GM10266 (cell line): ENCODE data around the gene TMEM45A.
"Not testable (repeated sequence)": the region's sequence is repeated elsewhere in the genome, so short reads cannot be mapped to it uniquely, and the experiment has no call there.

Source experiments
- DNase-seq: peaks from one replicate; pipeline ENCODE4 v3.0.0; 2012; ENCODE audit errors: extremely low spot score
- TF ChIP-seq, protein P1 (sequence below): IDR thresholded peaks from 2 replicates; pipeline ENCODE4 v1.5.1; 2012; ENCODE audit warnings: mild to moderate bottlenecking, low read depth; ENCODE audit not compliant: control insufficient read depth, insufficient read depth; ENCODE audit errors: missing control alignments

Gene TMEM45A

DNA sequence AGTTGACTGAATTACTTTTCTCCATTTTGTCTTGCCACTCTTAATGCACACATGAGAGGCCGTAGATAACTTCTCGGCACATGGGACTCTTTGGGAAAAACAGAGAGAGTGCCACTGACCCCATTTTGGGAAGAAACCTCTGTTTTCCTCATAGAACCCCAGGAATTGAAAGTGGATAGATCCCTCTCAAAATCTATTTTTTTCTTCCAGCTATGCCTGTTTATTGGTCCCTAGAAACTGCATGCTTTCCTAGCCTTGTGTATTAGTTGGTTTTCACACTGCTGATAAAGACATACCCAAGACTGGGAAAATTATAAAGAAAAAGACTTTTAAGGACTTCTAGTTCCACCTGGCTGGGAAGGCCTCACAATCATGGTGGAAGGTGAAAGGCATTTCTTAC is 23.7 kb upstream of the TMEM45A start:
- DNase-seq: no peak
- TF ChIP-seq, protein P1, sequence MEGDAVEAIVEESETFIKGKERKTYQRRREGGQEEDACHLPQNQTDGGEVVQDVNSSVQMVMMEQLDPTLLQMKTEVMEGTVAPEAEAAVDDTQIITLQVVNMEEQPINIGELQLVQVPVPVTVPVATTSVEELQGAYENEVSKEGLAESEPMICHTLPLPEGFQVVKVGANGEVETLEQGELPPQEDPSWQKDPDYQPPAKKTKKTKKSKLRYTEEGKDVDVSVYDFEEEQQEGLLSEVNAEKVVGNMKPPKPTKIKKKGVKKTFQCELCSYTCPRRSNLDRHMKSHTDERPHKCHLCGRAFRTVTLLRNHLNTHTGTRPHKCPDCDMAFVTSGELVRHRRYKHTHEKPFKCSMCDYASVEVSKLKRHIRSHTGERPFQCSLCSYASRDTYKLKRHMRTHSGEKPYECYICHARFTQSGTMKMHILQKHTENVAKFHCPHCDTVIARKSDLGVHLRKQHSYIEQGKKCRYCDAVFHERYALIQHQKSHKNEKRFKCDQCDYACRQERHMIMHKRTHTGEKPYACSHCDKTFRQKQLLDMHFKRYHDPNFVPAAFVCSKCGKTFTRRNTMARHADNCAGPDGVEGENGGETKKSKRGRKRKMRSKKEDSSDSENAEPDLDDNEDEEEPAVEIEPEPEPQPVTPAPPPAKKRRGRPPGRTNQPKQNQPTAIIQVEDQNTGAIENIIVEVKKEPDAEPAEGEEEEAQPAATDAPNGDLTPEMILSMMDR: no peak

GRCh38 chr3:100470951-100471350 is 21.5 kb upstream of the TMEM45A start:
- DNase-seq: no peak
- TF ChIP-seq, protein P1: no peak

DNA sequence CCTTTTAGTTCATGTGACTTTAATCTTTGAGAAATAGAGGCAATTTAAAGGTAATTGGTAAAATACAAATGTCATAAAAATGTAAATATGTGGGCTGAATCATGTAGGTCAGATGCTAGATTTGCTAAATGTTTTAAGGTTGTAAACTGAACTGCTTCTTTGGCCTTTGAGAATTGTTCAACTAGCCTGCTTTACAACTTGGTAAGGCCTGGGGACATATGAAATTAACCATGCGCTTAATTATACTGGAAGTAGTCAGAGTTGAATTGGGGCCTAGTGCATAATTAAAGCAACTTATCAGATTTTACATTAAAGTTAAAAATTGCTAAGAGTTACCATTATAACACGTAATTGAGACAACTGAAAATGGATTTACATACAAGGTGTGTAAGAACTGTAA is 21.0 kb upstream of the TMEM45A start:
- TF ChIP-seq, protein P1: no peak
- no peak for DNase-seq

DNA sequence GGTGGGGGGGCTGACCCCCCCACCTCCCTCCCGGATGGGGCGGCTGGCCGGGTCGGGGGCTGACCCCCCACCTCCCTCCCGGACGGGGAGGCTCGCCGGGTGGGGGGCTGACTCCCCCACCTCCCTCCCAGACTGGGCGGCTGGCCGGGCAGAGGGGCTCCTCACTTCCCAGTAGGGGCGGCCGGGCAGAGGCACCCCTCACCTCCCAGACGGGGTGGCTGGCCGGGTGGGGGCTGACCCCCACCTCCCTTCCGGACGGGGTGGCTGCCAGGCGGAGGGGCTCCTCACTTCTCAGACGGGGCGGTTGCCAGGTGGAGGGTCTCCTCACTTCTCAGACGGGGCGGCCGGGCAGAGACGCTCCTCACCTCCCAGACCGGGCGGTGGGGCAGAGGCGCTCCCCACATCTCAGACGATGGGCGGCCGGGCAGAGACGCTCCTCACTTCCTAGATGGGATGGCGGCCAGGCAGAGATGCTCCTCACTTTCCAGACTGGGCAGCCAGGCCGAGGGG is 14.5 kb upstream of the TMEM45A start:
- not testable (repeated sequence) for DNase-seq

GRCh38 chr3:100478521-100478920 is 13.9 kb upstream of the TMEM45A start:
- DNase-seq: not testable (repeated sequence)

DNA sequence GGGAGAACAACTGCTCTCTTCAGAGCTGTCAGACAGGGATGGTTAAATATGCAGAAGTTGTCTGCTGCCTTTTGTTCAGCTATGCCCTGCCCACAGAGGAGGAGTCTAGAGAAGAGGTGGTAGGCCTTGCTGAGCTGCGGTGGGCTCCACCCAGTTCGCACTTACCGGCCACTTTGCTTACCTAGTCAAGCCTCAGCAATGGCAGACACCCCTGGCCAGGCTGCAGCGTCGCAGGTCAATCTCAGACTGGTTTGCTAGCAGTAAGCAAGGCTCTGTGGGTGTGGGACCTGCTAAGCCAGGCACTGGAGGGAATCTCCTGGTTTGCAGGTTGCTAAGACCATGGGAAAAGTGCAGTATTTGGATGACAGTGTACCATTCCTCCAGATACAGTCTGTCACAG is 12.3 kb upstream of the TMEM45A start:
- TF ChIP-seq, protein P1: no peak
- no peak for DNase-seq

DNA sequence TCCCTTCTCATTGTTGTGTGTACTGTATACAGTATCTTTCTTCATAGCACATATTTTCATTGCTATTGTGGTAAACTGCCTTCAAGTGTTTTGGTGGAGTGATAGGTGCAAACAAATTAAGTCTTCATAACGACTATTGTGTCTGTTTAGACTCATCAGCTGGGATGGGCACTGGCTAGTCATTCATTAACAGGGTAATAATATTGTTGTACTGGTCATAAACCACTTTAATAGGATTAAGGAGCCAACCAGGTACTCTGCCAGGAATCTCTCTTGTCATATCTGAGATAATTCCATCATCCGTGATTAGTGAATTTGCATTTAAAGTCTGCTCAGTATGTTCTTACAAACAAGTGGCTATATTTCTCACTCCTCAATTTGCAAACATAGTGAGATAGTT is 10.2 kb upstream of the TMEM45A start:
- TF ChIP-seq, protein P1: no peak
- no peak for DNase-seq

- TF ChIP-seq, protein P1: no peak
- no peak for DNase-seq
Measured at GRCh38 chr3:100483529-100483928, 8.9 kb upstream of the TMEM45A start.

DNA sequence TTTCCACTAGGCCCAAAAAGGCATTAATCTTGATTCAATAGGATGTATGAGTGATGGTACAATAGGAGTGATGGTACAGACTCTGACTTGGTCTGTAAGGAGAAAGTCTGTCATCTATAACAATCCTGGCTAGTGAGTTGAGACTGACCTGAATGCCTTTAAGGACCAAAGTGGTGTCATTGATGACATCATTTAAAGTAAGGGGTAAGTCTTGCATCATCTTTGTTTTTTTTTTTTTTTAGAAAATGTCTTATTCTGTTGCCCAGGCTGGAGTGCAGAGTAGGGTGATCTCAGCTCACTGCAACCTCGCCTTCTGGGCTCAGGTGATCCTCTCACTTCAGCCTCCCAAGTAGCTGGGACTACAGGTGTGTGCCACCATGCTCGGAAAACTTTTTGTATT is 5.6 kb upstream of the TMEM45A start:
- no peak for DNase-seq
- TF ChIP-seq, protein P1: no peak
